Left lobe of liver (tissue), 2 donors: ENCODE results near the gene CHIA. TPM values are rescaled to one million over a fixed set of nuclear protein-coding genes. Genes with fewer than 3 reads are reported as not detected.
"Not testable (repeated sequence)": the region's sequence is repeated elsewhere in the genome, so short reads cannot be mapped to it uniquely, and the experiment has no call there.

Source experiments
- ATAC-seq: fragments of 200-7000 bp; cut with Tn5 transposase; one replicate; pipeline ENCODE4 v1.9.1; 2020; ENCODE audit warnings: mild to moderate bottlenecking, moderate library complexity
- DNase-seq: peaks from one replicate; pipeline ENCODE4 v3.0.0-alpha.2; 2020; ENCODE audit warnings: low spot score
- total RNA-seq: library from RNA; stranded (reverse); gene quantifications from one replicate; pipeline ENCODE4 v1.2.1, GENCODE V29; 2021
- donor health status: DM: no; HTN: no; CAD: no; lungs with moderate emphysema.
- donor health status: DM: no; HTN: yes; CAD: no.

Gene CHIA
- total RNA-seq, 1 donor from 2014 or later = 0.15 TPM

- ATAC-seq = no peak
- DNase-seq = no peak
Observed at GRCh38 chr1:111283838-111284237, 6.8 kb upstream of the CHIA start.

DNA sequence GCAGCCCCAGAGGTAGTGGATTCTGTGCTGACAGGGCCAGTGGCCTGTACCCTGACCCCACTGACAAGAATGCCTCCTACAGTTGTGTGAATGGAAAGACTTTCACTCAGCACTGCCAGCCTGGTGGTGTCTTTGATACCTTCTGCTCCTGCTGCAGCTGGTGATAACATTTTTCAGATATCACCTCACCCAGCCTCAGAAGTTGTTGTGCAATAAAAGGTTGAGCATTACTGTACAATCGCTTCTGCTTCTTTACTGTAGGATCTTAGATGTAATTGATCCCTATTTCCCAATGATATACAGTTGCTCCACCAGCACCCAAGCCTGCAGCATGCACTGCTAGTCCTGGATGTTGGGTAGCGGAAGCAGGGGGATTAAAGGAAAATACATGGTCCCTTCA is 4.8 kb upstream of the CHIA start:
- ATAC-seq (no peak), DNase-seq (no peak)

GRCh38 chr1:111286912-111287311 is 3.7 kb upstream of the CHIA start:
- DNase-seq (no peak), ATAC-seq (no peak)

DNA sequence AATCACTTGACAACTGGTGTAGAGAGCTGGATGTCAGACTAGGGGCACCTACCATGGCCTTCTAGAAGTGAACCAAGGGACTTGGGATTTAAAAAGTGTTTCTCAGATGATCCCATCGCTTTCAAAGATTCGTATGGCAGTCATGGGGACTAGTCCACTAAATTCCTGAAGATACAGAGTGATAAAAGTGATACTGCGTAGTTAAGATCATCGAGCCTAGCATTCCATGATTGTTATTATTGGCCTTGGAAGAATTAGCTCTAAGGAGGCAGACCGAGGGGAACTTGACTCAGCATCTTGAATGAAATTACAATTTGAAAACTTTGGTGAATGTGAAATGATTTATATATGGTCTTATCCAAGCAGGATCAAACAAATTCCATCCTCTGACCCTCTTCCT is 1.3 kb upstream of the CHIA start:
- no peak for ATAC-seq
- DNase-seq = no peak

GRCh38 chr1:111290104-111290503 is 547 bp upstream of the CHIA start:
- ATAC-seq = peak; percentile 66
- DNase-seq = no peak

DNA sequence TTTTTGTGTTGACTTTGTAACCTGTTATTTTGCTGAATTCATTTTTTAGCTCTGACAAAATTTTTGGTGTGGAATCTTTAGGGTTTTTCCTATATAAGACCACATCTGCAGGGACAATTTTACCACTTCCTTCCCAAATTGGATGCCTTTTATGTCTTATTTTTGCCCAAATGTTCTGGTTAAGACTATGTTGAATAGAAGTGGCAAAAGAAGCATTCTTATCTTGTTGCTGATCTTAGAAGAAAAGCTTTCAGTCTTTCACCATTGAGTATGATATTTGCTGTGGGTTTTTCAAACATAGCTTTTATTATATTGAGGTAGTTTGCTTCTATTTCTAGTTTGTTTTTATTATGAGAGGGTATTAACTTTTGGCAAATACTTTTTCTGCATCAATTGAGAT is 3.7 kb downstream of the CHIA start:
- no peak for DNase-seq
- ATAC-seq = no peak

GRCh38 chr1:111302374-111302773 is 11.7 kb downstream of the CHIA start:
- ATAC-seq (no peak), DNase-seq (no peak)

DNA sequence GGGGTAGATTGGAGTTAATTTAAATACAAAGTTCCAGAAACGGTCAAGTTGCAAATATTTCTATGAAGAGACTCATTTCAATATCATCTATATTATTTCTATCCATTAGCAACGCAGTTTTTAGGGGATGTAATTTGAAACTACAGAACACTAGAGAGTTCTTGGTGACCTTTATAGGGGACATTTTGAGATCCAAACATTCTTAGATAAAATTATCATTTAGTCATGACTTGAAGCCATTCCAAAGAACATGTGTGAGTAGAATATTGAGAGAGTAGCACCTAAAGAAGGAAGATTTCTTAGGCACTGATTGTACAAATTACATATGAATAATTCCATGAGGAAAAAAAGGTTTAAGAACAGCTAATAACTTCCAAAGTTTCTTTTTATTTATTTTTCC is 19.0 kb downstream of the CHIA start:
- DNase-seq (no peak), ATAC-seq (no peak)

DNA sequence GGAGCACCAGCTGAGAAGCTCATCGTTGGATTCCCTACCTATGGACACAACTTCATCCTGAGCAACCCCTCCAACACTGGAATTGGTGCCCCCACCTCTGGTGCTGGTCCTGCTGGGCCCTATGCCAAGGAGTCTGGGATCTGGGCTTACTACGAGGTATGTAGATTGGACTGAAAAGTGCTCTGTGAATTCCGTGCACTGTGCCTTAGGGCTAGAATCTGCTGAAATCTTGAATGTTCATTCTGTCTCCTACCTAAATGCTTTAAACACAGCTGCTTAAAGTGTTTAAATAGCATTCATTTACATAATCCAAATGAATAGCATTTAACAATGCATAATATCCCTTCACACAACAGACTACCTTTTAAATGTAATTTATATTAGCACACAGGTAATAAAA is 27.9 kb downstream of the CHIA start:
- ATAC-seq (no peak), DNase-seq (no peak)

- ATAC-seq = no peak
- no peak for DNase-seq
Observed at GRCh38 chr1:111320066-111320879, 29.6 kb downstream of the CHIA start.

DNA sequence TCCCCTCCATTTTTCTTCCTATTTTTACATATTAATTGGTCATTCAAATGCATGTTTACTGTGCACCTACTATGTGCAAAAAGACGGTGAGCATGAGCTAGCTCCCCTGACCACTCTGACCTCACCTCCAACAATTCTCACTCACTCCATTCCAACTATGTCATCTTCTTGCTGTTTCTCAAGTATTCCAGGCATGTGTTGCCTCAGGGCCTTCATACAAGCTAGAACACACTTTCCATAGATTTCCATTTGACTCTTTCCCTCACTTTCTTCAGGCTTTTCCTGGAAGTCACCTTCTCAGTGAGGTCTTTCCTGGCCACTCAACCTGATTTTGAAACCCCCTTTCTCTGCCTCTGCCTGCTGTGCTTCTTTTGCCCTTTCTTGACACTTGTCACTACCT is 32.6 kb downstream of the CHIA start:
- DNase-seq (no peak), ATAC-seq (no peak)

GRCh38 chr1:111332190-111332589 is 41.5 kb downstream of the CHIA start:
- DNase-seq = no peak
- ATAC-seq = no peak

DNA sequence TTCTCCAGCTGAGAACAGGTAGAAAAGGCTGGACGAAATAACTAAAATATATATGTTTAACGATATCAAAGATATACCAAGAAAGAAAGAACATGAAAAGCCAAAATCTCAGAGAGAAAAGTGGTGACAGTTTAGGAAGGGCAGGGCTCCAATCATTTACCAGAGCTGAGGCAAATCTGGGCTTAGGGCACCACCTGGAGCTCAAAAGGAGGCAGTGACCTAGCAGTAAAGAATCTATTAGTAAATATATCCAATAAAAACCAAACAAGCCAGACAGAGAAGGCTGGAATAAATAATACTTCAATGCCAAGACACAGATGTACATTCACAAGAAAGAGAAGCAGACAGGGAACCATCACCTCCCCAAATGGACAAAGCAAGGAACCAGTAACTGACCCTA is 43.5 kb downstream of the CHIA start:
- peak; percentile 95 for ATAC-seq
- DNase-seq = no peak

DNA sequence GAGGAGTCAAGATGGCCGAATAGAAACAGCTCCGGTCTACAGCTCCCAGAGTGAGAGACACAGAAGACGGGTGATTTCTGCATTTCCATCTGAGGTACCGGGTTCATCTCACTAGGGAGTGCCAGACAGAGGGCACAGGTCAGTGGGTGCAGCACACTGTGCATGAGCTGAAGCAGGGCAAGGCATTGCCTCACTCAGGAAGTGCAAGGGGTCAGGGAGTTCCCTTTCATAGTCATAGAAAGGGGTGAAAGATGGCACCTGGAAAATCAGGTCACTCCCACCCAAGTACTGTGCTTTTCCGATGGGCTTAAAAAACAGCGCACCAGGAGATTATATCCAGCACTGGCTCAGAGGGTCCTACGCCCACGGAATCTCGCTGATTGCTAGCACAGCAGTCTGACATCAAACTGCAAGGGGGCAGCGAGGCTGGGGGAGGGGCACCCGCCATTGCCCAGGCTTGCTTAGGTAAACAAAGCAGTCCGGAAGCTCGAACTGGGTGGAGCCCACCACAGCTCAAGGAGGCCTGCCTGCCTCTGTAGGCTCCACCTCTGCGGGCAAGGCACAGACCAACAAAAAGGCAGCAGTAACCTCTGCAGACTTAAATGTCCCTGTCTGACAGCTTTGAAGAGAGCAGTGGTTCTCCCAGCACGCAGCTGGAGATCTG is 44.7 kb downstream of the CHIA start:
- not testable (repeated sequence) for DNase-seq

GRCh38 chr1:111338849-111339248 is 48.2 kb downstream of the CHIA start:
- DNase-seq, ATAC-seq: not testable (repeated sequence)

More for the DNA sequence above, 44.7 kb downstream of the CHIA start:
- not testable (repeated sequence) for ATAC-seq

DNA sequence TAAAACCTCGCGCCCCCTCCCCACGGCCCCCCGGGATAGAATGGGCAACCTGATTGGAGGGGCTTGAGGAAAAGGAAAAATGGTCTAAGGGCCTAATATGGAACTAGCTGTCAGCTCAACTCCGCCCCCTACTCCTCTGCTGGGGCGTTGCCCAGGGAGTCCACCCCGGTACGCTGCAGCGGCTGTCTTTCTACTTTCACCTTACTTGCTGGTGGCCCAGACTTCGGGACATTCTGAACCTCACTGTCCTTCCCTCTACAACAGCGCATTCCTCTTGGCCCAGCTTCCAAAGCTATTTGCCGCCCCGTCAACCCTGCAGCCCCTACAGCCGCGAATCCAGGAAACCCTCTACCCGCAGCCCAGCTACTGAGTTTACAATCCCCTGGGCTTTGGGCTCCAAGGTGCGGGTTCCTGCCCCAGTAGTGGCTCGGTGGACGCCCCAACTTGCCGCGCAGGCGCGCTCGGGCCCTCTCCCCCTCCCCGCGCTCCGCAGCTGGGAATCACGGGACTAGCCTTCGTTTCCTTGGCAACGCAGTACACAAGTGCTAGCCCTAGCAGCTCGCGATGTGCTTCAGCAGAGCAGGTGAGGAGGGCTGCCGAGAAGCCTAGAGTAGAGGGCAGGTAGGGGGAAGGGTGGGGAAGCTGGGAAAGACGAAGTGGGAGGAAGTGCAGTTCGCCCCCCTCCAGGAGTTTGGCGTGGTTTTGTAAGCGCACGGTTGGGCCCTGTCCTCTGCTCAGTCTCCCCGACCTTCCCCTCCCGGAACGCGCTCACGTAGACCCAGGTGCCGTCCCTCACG is 55.6 kb downstream of the CHIA start:
- DNase-seq (peak; percentile 89), ATAC-seq (peak; percentile 98)

GRCh38 chr1:111347026-111347425 is 56.4 kb downstream of the CHIA start:
- DNase-seq = no peak
- ATAC-seq = no peak

GRCh38 chr1:111351700-111352099 is 61.0 kb downstream of the CHIA start:
- no peak for ATAC-seq
- no peak for DNase-seq

- ATAC-seq (no peak), DNase-seq (no peak)
Observed at GRCh38 chr1:111354584-111354983, 63.9 kb downstream of the CHIA start.

DNA sequence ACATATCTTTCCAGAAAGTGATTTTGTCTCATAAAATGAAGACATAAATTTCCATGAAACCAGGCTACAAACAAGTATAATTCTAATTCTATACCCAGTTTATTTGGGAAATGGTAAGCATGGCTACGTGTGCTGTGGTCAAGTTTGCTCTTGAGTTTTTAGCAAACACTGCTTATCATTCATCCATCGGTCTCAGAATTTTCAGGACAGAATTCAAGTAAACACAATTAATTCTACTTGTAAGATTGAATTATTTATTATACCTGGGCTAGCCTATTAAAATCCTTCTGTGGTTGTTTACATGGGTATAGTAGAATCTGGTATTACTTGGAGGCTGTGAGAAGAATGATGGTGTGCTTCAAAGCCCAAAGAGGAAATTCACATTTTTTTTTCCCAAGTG is 68.3 kb downstream of the CHIA start:
- no peak for DNase-seq
- no peak for ATAC-seq

GRCh38 chr1:111359376-111359775 is 68.7 kb downstream of the CHIA start:
- ATAC-seq (no peak), DNase-seq (no peak)

DNA sequence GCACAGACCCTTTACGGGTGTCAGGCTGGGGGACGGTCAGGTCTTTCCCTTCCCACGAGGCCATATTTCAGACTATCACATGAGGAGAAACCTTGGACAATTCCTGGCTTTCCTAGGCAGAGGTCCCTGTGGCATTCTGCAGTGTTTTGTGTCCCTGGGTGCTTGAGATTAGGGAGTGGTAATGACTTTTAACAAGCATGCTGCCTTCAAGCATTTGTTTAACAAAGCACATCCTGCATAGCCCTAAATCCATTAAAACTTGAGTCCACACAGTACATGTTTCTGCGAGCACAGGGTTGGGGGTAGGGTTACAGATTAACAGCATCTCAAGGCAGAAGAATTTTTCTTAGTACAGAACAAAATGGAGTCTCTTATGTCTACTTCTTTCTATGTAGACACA is 69.6 kb downstream of the CHIA start:
- DNase-seq, ATAC-seq: not testable (repeated sequence)
